ENCODE measurements around the gene IDNK.

IDNK gene

GRCh38 chr9:83691492-83691891 is 68.5 kb downstream of the IDNK start:
- DNase-seq (ENCODE audit: low spot score), result no peak

Data from germinal center (tissue), 1 donor.